Osteocyte (in vitro differentiated cells): ENCODE results near the gene ZSCAN9. TPM values are rescaled to one million over a fixed set of nuclear protein-coding genes. Genes with fewer than 3 reads are reported as not detected.

Experiments used
- DNase-seq: peaks from one replicate; pipeline ENCODE4 v3.0.0; 2021; ENCODE audit warnings: mixed read lengths; ENCODE audit not compliant: unreplicated experiment; ENCODE audit errors: extremely low spot score
- H3K27ac Mint-ChIP-seq: one replicate; pipeline ENCODE4 v1.8.0; 2021; ENCODE audit warnings: mild to moderate bottlenecking, mixed read lengths; ENCODE audit not compliant: unreplicated experiment
- H3K27me3 Mint-ChIP-seq: one replicate; pipeline ENCODE4 v1.8.0; 2021; ENCODE audit warnings: mixed read lengths; ENCODE audit not compliant: unreplicated experiment
- H3K36me3 Mint-ChIP-seq: one replicate; pipeline ENCODE4 v1.8.0; 2021; ENCODE audit warnings: mixed read lengths; ENCODE audit not compliant: unreplicated experiment
- H3K4me1 Mint-ChIP-seq: one replicate; pipeline ENCODE4 v1.8.0; 2021; ENCODE audit warnings: mixed read lengths; ENCODE audit not compliant: unreplicated experiment
- H3K4me3 Mint-ChIP-seq: one replicate; pipeline ENCODE4 v1.8.0; 2021; ENCODE audit warnings: mild to moderate bottlenecking, moderate library complexity, mixed read lengths; ENCODE audit not compliant: unreplicated experiment
- H3K9me3 Mint-ChIP-seq: one replicate; pipeline ENCODE4 v1.8.0; 2021; ENCODE audit warnings: mixed read lengths; ENCODE audit not compliant: unreplicated experiment
- CTCF ChIP-seq: fragments of 200-600 bp; sonication (generic); IDR thresholded peaks from 2 replicates; pipeline ENCODE4 v1.5.0; 2021; ENCODE audit warnings: antibody characterized with exemption, mild to moderate bottlenecking, moderate library complexity
- total RNA-seq: library from RNA; stranded (reverse); gene quantifications from 2 replicates; pipeline ENCODE4 v1.2.1, GENCODE V29; 2021

The ZSCAN9 gene
- total RNA-seq, 1 donor from 2014 or later = 14.9 TPM

GRCh38 chr6:28277746-28278145 is 52.7 kb downstream of the ZSCAN9 start:
- Mint-ChIP-seq H3K27me3 (no peaks in the 10 kb centered on the region), H3K4me1 (peaks cover 11% of the 10 kb centered on the region), H3K36me3 (peaks cover 35% of the 10 kb centered on the region), H3K9me3 (peaks cover 7% of the 10 kb centered on the region), H3K4me3 (no peak overlapping the region), H3K27ac (no peak overlapping the region)
- TF ChIP-seq CTCF = no peak
- DNase-seq = no peak

GRCh38 chr6:28280595-28281287 is 55.7 kb downstream of the ZSCAN9 start:
- no peak overlapping the region for H3K27ac Mint-ChIP-seq

DNA sequence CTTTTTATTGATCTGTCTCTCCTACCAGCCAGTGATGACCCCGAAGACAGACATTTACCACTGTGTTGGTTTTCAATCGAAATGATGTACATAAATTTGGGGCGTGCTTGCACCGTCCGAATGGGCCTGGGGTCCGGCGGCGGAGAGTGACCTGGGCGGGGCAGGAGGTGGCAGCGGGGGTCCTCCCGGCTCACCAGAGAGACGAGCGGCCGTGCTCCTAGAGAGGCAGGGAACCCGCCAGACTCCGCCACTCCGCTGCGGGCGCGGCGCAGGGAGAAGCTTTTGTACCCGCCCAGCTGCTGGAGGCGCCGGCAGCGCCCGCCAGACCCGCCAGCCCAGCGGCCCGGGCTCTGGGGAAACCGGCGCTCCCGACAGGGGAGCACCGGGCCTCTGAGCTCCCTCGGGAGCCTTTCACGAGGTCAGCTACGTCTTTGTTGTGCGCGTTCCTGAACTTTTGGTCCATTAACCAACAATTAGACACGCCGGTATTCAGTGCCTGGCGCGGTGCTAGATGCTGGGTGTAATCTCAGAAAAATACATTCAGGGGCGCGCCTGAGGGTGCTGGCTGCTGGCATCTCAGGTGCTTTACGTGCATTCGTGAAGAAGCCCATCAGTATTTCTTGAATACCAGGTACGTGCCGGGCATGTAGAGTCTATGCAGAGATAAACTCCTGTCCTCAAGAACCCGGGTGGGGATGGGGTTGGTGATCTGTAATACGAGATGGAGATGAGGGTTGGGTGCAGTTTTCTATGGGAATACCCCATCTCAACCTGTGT is 56.4 kb downstream of the ZSCAN9 start, which contains the start of gene PGBD1:
PGBD1 (plus strand) TSS at position 285 of the 777 bp plus-strand sequence. CDS start 2,242 bp downstream, outside the sequence.
- Mint-ChIP-seq H3K36me3 (peaks cover 28% of the 10 kb centered on the region), H3K9me3 (peaks cover 10% of the 10 kb centered on the region), H3K4me3 (peak within 1 kb of the TSS; percentile 88), H3K27ac (peak within 1 kb of the TSS; percentile 68), H3K4me1 (peaks cover 15% of the 10 kb centered on the region), H3K27me3 (no peaks in the 10 kb centered on the region)
- no peak for TF ChIP-seq CTCF
- DNase-seq = peak; percentile 91

More at GRCh38 chr6:28280595-28281287, 55.7 kb downstream of the ZSCAN9 start:
- peak overlapping the region; percentile 88 for H3K4me3 Mint-ChIP-seq
- DNase-seq = no peak
- peaks cover 15% of the 10 kb centered on the region for H3K4me1 Mint-ChIP-seq
- no peaks in the 10 kb centered on the region for H3K27me3 Mint-ChIP-seq
- peaks cover 10% of the 10 kb centered on the region for H3K9me3 Mint-ChIP-seq
- TF ChIP-seq CTCF = no peak
- peaks cover 31% of the 10 kb centered on the region for H3K36me3 Mint-ChIP-seq

DNA sequence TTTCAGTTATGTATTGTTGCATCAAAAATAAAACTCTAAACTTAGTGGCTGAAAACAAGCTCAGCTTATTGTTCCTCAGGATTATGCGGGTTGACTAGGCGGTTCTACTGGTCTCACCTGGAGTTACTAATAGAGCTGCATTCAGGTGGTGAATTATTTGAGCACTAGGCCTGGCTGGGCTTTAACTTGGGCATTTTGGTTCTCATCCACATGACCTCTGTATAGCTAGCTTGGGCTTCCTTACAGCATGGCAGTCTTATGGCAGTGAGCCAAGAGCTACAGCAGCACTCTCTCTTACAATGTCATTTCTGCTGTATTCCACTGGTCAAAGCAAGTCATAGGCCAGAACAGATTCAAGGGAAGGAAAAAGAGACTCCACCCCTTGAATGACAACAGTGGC is 57.9 kb downstream of the ZSCAN9 start:
- Mint-ChIP-seq H3K27ac (no peak overlapping the region), H3K9me3 (peaks cover 10% of the 10 kb centered on the region), H3K4me1 (peaks cover 15% of the 10 kb centered on the region), H3K4me3 (peak overlapping the region; percentile 88), H3K36me3 (peaks cover 35% of the 10 kb centered on the region), H3K27me3 (no peaks in the 10 kb centered on the region)
- DNase-seq = no peak
- no peak for TF ChIP-seq CTCF

Other genes starting within 250 kb of the ZSCAN9 start
- gene ZNF165, start 144.7 kb upstream of the ZSCAN9 start, total RNA-seq = 0.32 and 0.78 TPM in 2 replicates
- 4.8 and 5.1 TPM in 2 replicates for gene ZSCAN16, start 100.7 kb upstream of the ZSCAN9 start, total RNA-seq
- 34.7 and 36.3 TPM in 2 replicates for gene ZKSCAN8, start 83.4 kb upstream of the ZSCAN9 start, total RNA-seq
- gene ZKSCAN4, start 27.0 kb downstream of the ZSCAN9 start, total RNA-seq = 7.2 and 8.0 TPM in 2 replicates
- gene NKAPL, start 34.0 kb downstream of the ZSCAN9 start, total RNA-seq = not detected in 2 replicates
- 17.5 and 19.8 TPM in 2 replicates for gene ZSCAN26, start 41.9 kb downstream of the ZSCAN9 start, total RNA-seq
- gene PGBD1, start 56.3 kb downstream of the ZSCAN9 start, total RNA-seq = 7.6 and 7.8 TPM in 2 replicates
- gene ZSCAN31, start 110.9 kb downstream of the ZSCAN9 start, total RNA-seq = 4.1 and 6.2 TPM in 2 replicates
- 6.2 and 7.3 TPM in 2 replicates for gene ZKSCAN3, start 124.7 kb downstream of the ZSCAN9 start, total RNA-seq
- gene ZSCAN12, start 174.5 kb downstream of the ZSCAN9 start, total RNA-seq = 4.5 and 5.7 TPM in 2 replicates
- 5.4 and 6.0 TPM in 2 replicates for gene ZSCAN23, start 218.2 kb downstream of the ZSCAN9 start, total RNA-seq